Adrenal gland (tissue), 5 donors: ENCODE data around the gene ASIC3.

ENCODE experiments used
- CTCF ChIP-seq, 6 experiments: fragments of 450-650 bp in 4 of 6; fragments of 200-600 bp in 2 of 6; sonication (generic) in 1 of 6; IDR thresholded peaks; 1 replicate in 5 of 6; 2 replicates in 1 of 6; pipeline versions ENCODE4 v1.5.1 to v1.8.0; 2016 to 2021; ENCODE audit warnings: antibody characterized with exemption in 6 of 6, mild to moderate bottlenecking in 2 of 6, moderate library complexity in 1 of 6
- POLR2A ChIP-seq, 2 donors: fragments of 450-650 bp; IDR thresholded peaks; one replicate each; pipeline ENCODE4 v1.6.1; 2017; ENCODE audit warnings: antibody characterized with exemption in 2 of 2, mild to moderate bottlenecking in 2 of 2, moderate library complexity in 1 of 2
- donor health status: DM: no; HTN: no; CAD: no.

- TF ChIP-seq CTCF (IDR thresholded peaks at IDR 0.05) (no peak), POLR2A (IDR thresholded peaks at IDR 0.05) (no peak)
Measured at GRCh38 chr7:151009327-151010036, 38.8 kb upstream of the ASIC3 start.
